Measurements from ENCODE around the gene NIPA2.
"Not testable (repeated sequence)": the region's sequence is repeated elsewhere in the genome, so short reads cannot be mapped to it uniquely, and the experiment has no call there.

The NIPA2 gene

GRCh38 chr15:22838292-22839042, at the start of gene NIPA2:
NIPA2 (plus strand) TSS chr15:22838666; CDS start chr15:22851732, 13,066 bp downstream.
- peak; percentile 97 for DNase-seq (ENCODE audit: low spot score)

- DNase-seq (ENCODE audit: low spot score) = no peak
Measured at GRCh38 chr15:22794063-22794462, 44.4 kb upstream of the NIPA2 start.

- no peak for DNase-seq (ENCODE audit: low spot score)
Measured at GRCh38 chr15:22794621-22795167, 43.8 kb upstream of the NIPA2 start.

- no peak for DNase-seq (ENCODE audit: low spot score)
Measured at GRCh38 chr15:22795206-22796063, 43.0 kb upstream of the NIPA2 start.

- no peak for DNase-seq (ENCODE audit: low spot score)
Measured at GRCh38 chr15:22796079-22796478, 42.4 kb upstream of the NIPA2 start.

- DNase-seq (ENCODE audit: low spot score) = no peak
Measured at GRCh38 chr15:22799902-22800301, 38.6 kb upstream of the NIPA2 start.

GRCh38 chr15:22803006-22803405, 35.5 kb upstream of the NIPA2 start:
- DNase-seq (ENCODE audit: low spot score) = not testable (repeated sequence)

GRCh38 chr15:22806156-22806555, 32.3 kb upstream of the NIPA2 start:
- DNase-seq (ENCODE audit: low spot score) = peak; percentile 91

GRCh38 chr15:22806664-22807063, 31.8 kb upstream of the NIPA2 start:
- DNase-seq (ENCODE audit: low spot score) = no peak

GRCh38 chr15:22807831-22808230, 30.6 kb upstream of the NIPA2 start:
- DNase-seq (ENCODE audit: low spot score) = not testable (repeated sequence)

- DNase-seq (ENCODE audit: low spot score) = no peak
Measured at GRCh38 chr15:22808240-22808639, 30.2 kb upstream of the NIPA2 start.

- DNase-seq (ENCODE audit: low spot score) = no peak
Measured at GRCh38 chr15:22808761-22809280, 29.6 kb upstream of the NIPA2 start.

- DNase-seq (ENCODE audit: low spot score) = no peak
Measured at GRCh38 chr15:22810033-22810852, 28.2 kb upstream of the NIPA2 start.

- no peak for DNase-seq (ENCODE audit: low spot score)
Measured at GRCh38 chr15:22810853-22811338, 27.6 kb upstream of the NIPA2 start.

- DNase-seq (ENCODE audit: low spot score) = peak; percentile 89
Measured at GRCh38 chr15:22811640-22812039, 26.8 kb upstream of the NIPA2 start.

GRCh38 chr15:22813844-22814243, 24.6 kb upstream of the NIPA2 start:
- no peak for DNase-seq (ENCODE audit: low spot score)

GRCh38 chr15:22815766-22816165, 22.7 kb upstream of the NIPA2 start:
- no peak for DNase-seq (ENCODE audit: low spot score)

- DNase-seq (ENCODE audit: low spot score) = no peak
Measured at GRCh38 chr15:22819651-22820050, 18.8 kb upstream of the NIPA2 start.

- no peak for DNase-seq (ENCODE audit: low spot score)
Measured at GRCh38 chr15:22823495-22824128, 14.9 kb upstream of the NIPA2 start.

- DNase-seq (ENCODE audit: low spot score) = no peak
Measured at GRCh38 chr15:22827125-22827524, 11.3 kb upstream of the NIPA2 start.

- DNase-seq (ENCODE audit: low spot score) = no peak
Measured at GRCh38 chr15:22831473-22831872, 7.0 kb upstream of the NIPA2 start.
